GM18861 (cell line): ENCODE data around the gene GNGT2.
"Not testable (repeated sequence)": the region's sequence is repeated elsewhere in the genome, so short reads cannot be mapped to it uniquely, and the experiment has no call there.

Experiments used
- ATAC-seq: cut with Tn5 transposase; IDR thresholded peaks from one replicate; pipeline ENCODE4 v1.9.1; 2021; ENCODE audit not compliant: unreplicated experiment

Gene GNGT2

DNA sequence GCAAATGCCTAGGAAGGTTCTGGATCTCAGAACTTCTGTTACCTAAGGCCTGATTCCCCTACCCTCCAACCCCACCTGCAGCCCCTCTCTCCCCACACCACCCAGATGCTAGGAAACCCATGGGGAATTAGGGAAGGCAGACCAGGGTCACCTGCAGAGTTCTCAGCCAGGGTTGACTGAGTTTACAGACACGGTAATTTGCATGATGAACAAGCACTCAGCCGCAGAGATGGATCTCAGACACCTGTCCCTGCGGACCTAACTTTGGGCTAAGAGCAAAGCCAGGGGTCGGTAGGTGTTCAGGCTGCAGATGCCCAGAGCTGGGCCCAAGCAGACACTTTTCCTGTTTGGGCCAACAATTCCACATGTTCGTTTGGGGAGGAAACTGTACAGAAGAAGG, 3.0 kb upstream of the GNGT2 start:
- no peak for ATAC-seq

DNA sequence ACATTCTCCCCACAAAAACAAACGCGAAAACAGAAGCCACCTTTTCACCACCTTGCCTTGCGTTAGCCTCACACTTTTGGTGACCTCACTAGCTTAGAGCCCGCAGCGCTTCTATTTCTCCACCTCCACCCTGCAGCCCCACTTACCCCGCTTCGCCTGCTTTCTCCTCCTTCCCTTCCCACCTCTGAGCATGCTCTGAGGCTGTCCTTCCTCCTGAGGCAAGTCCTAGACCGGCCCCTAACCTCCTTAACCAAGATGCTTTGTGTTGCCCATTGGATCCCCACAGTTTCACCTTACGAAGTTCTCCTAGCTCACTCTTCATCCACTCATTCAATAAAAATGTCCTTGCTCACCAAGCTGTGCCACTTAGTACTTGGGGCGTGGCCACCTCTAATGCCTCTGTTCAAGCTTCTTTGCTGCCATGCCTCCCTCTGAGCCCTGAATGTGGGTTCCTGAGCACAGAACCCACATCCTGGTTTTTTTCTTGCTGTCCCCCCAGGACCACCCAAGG, 1.3 kb downstream of the GNGT2 start:
- ATAC-seq: no peak

DNA sequence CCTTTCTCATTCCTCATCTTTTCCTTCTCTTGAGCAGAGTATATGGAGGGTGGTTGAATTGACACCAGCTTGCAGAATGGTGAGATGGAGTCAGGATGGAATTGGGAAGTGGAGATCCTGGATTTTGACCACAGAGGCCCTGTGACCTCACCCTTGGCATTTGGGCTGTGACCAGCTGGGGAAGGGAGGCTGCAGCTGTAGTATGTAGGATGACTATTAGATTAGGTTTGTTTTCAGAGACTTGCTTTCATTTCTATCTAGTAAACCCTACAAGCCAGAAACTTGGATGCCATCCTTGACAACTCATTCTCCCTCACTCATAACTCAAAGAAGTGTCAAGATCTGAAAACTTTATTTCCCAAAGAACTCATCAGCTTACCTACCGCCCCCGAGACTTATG, 5.9 kb downstream of the GNGT2 start:
- no peak for ATAC-seq

DNA sequence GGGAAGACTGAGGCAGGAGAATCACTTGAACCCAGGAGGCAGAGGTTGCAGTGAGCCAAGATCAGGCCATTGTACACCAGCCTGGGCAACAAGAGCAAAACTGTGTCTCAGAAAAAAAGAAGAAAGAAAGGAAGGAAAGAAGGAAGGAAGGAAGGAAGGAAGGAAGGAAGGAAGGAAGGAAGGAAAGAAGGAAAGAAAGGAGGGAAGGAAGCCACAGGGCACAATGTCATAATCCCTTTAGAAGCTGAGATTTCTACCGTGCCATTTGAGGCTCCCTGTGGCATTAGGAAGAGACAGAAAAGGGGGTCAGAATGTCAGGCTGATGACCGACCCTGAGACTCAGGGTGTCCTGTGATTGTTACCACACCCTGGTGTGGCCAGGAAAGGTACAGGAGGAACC, 6.6 kb downstream of the GNGT2 start:
- no peak for ATAC-seq

DNA sequence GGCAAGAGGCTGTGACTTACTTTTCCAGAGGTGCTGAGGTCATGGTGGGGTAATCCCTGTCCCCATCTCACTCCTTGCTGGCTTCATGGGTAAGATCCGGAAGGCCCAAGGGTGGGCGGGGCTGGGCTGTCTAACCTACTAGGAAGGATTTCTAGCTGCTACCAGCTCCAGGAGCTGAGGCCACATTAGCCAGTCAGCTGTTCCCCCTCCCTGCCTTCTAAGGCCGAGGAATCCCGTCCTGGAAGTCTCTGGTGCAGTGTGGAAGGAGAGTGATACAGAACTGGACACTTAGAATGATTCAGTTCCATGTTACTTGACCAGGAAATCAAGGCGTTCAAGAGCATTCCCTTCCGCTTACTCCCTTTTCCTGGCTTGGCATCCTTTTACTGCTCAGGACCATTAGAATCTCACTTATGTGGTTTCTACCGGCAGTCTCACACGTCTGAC, 8.9 kb downstream of the GNGT2 start:
- no peak for ATAC-seq

DNA sequence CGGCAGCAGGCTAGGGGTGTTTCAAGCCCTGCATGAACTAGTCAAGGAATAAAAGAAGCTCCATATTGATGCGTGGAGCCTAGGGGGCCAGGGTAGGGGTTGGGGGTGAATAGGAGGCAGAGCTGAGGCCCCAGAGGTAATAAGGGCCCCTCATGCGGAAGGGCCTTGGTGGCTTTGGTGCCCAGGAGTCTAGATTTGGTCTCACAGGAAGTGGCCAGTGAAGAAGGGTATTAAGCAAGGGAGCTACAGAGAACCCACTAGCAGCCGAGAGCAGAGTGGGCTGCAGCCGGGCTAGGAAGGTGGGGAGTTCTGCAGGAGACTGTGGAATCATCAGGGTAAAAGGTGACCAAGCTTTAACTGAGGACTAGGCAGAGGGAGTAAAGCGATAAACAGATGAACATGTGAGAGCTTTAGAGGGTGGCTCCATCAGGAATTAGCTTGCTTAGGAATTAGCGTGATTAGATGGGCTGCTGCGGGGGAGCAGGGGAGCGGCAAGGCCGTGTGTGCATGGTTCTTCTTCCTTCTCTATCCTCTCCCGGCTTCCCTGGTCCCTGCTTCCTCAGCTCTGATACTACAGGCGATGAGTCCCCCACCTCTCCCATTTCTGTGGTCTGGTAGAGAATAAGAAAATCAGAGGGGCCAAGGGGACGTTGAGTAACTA, 9.8 kb downstream of the GNGT2 start:
- ATAC-seq: no peak

DNA sequence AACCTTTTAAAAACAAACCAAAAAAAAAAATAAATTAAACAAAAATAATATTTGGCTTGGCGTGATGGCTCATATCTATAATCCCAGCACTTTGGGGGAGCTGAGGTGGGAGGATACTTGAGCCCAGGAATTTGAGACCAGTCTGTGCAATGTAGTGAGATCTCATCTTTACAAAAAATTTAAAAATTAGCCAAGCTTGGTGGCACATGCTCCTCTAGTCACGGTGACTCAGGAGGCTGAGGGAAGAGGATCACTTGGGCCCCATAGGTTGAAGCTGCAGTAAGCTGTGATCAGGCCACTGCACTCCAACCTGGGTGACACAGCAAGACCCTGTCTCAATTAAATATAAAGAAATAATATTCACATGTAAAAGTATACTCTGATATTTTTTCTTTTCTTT, 12.2 kb downstream of the GNGT2 start:
- ATAC-seq: no peak

DNA sequence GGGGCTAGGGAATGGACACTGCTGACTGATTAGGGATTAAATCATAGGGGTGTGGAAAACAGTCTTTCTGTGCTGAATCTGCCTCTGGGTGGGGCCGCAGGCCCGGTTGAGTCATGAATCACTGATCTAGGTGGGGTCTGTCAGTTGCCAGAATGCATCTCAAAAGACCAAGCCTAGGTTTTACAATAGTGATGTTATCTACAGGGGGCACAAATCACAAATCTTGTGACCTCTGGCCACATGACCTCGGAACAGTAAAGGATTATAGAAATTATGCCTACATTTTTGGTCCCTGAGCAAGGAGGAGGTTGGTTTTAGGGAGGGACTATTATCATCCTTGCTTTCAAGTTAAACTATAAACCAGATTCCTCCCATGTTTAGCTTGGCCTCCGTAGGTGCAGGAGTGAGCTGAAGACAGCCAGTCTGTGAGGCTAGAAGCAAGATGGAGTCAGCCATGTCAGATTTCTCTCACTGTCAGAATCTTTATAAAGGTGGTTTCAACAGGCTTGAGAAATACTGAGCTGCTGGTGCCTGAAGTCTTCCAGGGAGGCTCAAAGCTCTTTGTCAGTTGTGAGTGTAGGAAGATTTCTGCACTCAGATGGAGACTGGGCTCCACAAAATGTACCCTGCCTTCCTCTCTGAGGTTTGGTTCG, 12.9 kb downstream of the GNGT2 start:
- ATAC-seq: no peak

DNA sequence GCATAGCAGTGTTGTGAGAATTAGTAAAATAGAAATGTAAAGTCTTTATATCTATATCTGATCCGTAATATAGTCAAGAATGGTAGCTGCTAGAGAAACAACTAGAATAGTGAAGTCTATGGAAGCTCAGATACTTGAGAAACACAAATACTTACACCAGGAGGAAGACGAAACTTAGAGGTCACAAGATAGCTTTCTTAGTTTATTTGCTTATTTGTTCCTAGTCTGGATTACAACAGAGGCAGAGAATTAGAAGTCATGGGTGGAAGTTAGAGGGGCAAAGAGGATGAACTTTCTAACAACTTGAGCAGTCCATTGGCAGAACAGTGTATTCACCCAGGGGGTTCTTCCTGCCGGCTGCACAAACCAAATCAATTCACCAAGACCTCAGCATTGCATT, 13.9 kb downstream of the GNGT2 start:
- ATAC-seq: no peak

DNA sequence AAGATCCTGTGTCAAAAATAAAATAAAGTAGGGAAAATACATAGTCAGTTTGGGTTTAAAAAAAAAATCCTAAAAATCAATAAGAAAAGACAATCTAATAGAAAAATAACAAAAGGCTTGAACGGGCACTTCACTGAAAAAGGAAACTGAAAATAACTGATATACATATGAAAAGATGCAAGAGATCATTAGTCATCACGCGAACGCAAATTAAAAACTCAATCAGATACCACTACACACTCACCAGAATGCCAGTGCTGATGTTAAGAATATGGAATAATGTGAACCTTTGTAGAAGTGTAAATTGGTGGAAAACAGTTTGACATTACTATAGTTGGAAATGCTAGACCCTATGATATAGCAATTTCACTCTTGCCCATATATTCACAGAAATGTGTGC, 14.6 kb downstream of the GNGT2 start:
- no peak for ATAC-seq

DNA sequence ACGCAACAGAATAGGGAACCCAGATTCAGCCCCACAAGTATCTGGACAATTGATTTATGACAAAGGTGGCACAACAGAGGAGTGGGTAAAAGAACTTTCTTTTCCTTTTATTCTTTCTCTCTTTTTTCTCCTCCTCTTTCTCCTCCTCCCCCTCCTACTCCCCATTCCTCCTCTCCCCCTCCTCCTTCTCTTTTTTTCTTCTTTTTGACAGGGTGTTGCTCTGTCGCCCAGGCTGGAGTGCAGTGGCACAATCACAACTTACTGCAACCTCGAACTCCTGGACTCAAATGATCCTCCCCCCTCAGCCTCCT, 16.1 kb downstream of the GNGT2 start:
- no peak for ATAC-seq

DNA sequence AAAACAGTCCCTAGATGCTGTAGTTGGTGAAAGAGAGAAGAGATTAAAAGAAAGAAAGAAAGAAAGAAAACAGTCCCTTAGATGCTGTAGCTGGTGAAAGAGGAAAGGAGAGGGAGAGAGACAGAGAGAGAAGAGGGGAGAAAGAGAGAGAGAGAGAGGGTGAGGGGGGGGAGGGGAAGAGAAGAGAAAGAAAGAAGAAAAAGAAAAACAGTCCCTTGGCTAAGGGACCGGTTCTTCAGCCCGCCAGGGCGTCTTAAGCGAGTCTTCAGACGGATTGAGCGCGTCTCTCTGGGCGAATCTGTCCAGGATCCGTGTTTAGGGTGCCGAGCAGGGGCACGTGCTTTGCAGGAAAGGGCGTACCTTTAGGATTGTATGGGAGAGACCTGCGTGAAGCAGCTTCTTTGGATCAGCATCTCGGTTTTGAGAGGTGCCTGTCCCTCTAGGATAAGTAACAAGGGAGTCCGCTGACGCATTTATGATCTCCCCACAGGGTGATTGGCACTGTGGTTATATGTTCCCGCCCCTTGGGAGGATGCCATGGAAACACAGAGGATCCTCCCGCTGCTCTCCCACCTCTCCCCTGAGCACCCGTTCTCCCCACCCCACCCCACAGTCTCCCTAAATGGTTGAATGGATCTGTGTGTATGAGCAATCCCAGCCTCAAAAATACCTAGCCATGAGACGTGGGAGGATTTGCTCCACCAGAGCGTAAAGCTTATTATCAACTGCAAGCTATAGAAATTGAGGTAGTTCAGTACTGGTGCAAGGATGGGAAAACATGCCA, 16.7 kb downstream of the GNGT2 start:
- peak; percentile 19 for ATAC-seq

DNA sequence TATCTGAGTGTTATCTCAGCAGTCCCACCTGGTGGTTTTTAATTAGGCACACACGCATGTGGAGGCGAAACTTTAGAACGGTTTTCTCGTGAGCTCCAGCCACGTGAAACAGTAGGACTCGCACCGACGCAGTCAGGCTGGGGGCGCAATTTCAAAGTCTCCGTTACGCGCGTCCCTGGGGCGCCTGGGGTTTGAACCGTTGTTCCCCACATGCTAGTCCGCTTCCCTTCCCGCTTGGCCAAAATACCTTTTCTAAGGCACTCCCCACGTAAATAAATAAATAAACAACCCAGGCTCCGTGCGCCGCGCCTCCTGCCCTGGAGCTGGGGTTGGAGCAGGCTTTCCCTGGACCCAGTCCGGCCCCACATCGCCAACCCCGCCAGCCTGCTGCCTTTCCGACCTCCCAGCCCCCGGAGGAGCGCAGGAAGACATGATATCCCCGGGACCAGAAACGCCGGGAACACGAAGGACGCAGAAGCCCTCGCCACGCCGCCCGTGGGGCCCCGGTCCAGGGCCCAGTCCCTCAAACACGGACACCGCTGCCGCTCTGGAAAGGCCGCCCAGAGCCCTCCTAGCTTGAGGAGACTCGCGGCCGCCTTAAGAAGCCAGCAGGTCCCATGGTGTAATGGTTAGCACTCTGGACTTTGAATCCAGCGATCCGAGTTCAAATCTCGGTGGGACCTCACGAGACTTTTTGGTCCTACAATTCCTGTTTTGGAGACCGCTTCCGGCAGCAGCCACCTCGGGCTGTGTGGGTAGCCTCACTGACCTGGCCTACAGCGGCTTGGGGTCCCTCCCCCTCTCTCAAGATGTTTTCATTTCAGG, 18.2 kb downstream of the GNGT2 start:
- ATAC-seq: peak; percentile 40

DNA sequence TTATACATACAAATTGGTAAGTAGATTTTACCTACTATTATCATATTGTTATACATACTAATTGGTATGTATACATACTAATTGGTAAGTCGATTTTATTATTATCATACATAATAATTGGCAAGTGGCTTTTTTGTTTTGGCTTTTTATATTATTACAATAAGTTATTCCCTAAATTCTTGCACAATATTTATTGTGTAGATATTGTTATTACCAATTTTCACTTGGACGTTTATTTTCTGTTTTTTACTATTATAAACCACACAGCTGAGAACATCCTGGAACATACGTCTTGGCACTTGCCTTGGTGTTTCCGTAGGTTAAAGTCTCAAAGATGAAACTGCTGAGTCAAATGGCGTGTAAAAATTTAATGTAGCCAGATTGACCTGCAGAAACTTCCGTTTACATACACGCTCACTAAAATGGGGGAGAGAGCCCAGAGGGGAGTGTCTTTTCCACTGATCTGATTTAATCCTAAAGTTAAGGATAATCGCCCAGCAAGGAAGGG, 18.9 kb downstream of the GNGT2 start:
- ATAC-seq: no peak

DNA sequence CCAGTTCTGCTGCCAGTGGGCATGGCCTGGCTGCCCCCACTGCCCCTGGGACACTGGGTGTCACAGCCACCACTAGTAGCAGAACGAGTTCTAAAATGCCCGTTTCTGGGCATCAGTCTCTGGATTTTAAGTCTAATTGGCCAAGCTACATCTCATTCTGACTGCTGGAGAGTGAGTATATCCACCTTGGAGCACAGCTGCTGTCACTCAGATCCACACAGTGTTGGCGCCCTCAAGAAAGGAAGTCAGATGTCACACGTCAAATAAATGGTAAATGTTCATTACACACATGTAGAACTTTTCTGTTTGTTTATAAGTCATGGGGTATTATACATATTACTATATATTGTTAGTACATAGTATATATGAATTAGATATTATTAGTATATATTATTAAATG, 19.4 kb downstream of the GNGT2 start:
- no peak for ATAC-seq

DNA sequence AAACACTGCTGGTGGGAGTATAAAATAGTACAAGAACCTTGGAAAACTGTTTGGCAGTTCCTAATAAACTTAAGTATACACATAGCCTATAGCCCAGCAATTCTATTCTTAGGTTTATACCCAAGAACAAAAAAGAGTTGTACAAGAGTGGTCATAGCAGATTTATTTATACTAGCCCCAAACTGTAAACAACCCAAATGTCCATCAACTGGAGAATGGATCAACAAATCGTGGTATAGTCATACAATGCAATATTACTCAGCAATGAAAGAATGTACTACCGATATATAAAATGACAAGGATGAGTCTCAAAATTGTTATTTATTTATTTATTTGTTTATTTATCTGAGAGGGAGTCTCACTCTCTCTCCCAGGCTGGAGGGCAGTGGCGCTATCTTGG, 23.1 kb downstream of the GNGT2 start:
- no peak for ATAC-seq

DNA sequence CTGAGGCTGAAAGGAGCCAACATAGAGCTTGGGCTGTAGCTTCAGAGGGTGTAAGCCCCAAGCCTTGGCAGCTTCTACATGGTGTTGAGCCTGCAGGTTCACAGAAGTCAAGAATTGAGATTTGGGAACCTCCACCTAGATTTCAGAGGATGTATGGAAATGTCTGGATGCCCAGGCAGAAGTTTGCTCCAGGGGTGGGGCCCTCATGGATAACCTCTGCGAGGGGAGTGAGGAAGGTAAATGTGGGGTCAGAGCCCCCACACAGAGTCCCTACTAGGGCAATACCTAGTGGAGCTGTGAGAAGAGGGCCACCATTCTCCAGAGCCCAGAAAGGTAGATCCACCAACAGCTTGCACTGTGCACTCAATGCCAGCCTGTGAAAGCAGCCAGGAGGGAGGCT, 25.0 kb downstream of the GNGT2 start:
- not testable (repeated sequence) for ATAC-seq

DNA sequence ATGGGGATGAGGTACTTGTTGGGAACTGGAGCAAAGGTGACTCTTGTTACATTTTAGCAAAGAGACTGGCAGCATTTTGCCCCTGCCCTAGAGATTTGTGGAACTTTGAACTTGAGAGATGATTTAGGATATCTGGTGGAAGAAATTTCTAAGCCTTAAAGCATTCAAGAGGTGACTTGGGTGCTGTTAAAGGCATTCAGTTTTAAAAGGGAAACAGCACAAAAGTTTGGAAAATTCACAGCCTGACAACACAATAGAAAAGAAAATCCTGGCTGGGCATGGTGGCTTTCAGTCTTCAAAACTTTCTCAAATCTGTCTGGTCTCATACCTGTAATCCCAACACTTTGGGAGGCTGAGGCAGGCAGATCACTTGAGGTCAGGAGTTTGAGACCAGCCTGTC, 25.9 kb downstream of the GNGT2 start:
- ATAC-seq: not testable (repeated sequence)

DNA sequence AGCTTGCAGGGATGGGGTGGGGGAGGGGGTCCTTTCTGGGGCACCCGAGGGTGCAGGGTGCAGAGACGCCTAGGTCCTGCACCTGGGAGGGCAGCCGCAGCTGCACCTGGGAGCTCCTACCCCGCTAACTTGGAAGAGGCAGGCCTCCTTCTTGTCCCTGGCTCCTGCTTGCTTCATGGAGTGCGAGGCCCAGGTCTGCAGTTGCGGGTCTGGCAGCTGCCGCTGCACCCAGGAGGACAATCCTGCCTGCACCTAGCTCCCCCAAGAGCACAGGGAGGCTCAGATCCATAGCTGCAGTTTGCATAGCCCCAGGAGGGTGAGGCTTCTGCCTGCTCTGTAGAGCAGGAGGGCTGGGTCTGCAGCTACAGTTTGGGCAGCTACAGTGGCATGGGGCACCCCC, 26.6 kb downstream of the GNGT2 start:
- no peak for ATAC-seq

DNA sequence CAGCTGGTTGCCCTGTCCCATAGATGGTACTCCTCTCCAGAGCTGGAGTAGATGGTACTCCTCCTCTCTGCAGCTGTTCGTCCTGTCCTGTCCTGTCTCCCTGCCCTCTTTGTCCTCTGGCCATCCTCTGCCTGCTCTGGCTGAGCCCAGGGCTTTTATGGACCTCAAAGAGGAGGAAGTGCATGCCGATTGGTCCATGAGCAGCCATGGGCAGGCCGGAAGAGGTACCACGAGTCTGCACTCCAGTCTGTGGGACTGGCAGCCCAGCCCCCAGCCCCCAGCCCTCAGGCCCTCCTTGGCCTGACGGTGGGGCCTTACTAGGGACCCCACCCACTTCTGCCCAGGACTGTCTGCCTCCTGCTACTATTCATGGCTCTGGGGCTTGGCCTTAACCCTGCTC, 27.0 kb downstream of the GNGT2 start:
- no peak for ATAC-seq

DNA sequence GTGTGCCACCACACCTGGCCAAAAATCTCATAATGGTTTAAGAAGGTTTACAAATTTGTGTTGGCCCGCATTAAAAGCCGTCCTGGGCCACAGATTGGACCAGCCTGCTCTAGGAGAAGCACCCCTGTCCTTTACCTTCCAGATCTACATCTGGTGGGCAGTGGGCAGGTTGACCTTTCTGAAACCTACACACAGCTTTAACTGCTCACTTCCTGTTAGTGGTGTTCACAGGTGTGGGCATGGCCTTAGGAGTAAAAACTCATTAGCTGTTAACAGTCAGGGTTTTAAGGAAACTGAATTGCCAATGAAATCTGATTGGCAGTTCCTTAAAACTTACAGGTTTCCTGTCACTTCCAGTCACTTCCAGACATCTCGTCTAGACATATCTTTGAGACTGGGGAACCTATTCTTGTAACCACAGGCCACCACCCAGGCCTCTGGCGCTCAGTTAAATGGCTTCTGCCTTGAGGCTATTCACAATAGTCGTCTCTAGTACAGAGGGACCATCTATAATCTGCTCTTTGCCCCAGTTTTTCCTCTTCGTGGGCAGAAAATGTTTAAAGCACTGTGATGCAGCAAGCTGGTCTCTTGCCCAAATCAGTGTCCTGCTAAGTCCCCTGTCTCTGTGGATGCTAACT, 29.3 kb downstream of the GNGT2 start:
- ATAC-seq: no peak
